Body of pancreas (tissue), 4 donors: Measurements from ENCODE around the gene BHLHA9. TPM values are rescaled to one million over a fixed set of nuclear protein-coding genes. Genes with fewer than 3 reads are reported as not detected.

Source experiments
- ATAC-seq: fragments of 150-250 bp; one replicate; pipeline ENCODE4 v1.9.1; 2016
- DNase-seq, 4 donors: peaks; one replicate each; pipeline ENCODE4 v3.0.0-alpha.2; 2019
- H3K27ac ChIP-seq, 4 donors: fragments of 200-600 bp; sonication (generic); 1 replicate in 3 of 4; 2 replicates in 1 of 4; pipeline versions ENCODE4 v1.5.1 to v1.6.1; 2016 to 2019; ENCODE audit warnings: mild to moderate bottlenecking in 1 of 4, mixed read lengths in 1 of 4, moderate library complexity in 1 of 4
- H3K27me3 ChIP-seq, 2 donors: fragments of 200-600 bp; sonication (generic); one replicate each; pipeline ENCODE4 v1.6.0; 2016; ENCODE audit warnings: mild to moderate bottlenecking in 1 of 2
- H3K36me3 ChIP-seq, 2 donors: fragments of 200-600 bp; sonication (generic); replicated peaks in 1 of 2; 2 replicates each; pipeline ENCODE4 v1.5.1; 2016; ENCODE audit warnings: low read depth in 2 of 2; ENCODE audit not compliant: insufficient read depth in 1 of 2
- H3K4me1 ChIP-seq: fragments of 200-600 bp; sonication (generic); one replicate; pipeline ENCODE4 v1.6.0; 2016
- H3K4me3 ChIP-seq, 2 donors: fragments of 200-600 bp; sonication (generic); 1 replicate in 1 of 2; 2 replicates in 1 of 2; pipeline ENCODE4 v1.5.1; 2016 to 2019
- H3K9me3 ChIP-seq, 3 donors: fragments of 200-600 bp; sonication (generic); 1 replicate in 2 of 3; 2 replicates in 1 of 3; pipeline ENCODE4 v1.5.1; 2016
- CTCF ChIP-seq, 7 experiments: fragments of 450-650 bp in 4 of 7; fragments of 200-600 bp in 3 of 7; sonication (generic) in 3 of 7; IDR thresholded peaks; one replicate each; pipeline ENCODE4 v1.5.1; 2016 to 2019; ENCODE audit warnings: antibody characterized with exemption in 7 of 7
- POLR2A ChIP-seq, 3 donors: fragments of 450-650 bp; IDR thresholded peaks; one replicate each; pipeline ENCODE4 v1.6.1; 2016; ENCODE audit warnings: antibody characterized with exemption in 3 of 3, mild to moderate bottlenecking in 2 of 3
- WGBS, 2 donors: methylation state at CpG; one replicate each; pipeline ENCODE4 v1.1.5; 2017; 5-methylcytosine and 5-hydroxymethylcytosine counted together
- intact Hi-C: fragments of 100-400 bp; cut with DNase I; formaldehyde crosslinking; loops from one replicate; pipeline ENCODE4 v1.15.1; 2023
- total RNA-seq, 2 donors: library from RNA; depleted of rRNA; stranded (reverse); fragments of >200 nt; gene quantifications; one replicate each; pipeline ENCODE4 v1.1.0, GENCODE V29; 2016

The BHLHA9 gene
- total RNA-seq, 2 donors from 2014 or later = not detected

DNA sequence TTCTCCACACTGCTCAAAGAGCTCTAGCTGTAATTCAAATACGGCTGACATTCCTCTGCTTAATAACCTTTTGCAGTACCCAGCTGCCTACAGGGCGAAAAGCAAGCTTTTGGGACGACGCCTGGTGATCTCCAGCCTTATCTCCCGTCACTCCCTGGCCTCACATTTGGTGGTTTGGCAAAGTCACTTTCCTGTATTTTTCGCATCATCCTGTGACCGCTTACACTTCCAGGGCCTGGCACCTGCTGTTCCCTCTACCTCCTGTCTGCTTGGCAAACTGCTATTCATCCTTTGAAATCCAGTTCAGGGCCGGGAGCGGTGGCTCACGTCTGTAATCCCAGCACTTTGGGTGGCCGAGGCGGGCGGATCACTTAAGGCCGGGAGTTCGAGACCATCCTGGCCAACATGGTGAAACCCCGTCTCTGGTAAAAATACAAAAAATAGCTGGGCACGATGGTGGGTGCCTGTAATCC lies 2.7 kb upstream of the BHLHA9 start:
- intact Hi-C loops = no loop called here
- H3K9me3 ChIP-seq = no peaks in the 10 kb centered on the region
- no peaks in the 10 kb centered on the region for H3K36me3 ChIP-seq
- ATAC-seq (peak; percentile 10), DNase-seq (peak; percentile 26 to 36 (median 35))
- H3K27me3 ChIP-seq = peaks cover 0 to 9% of the 10 kb centered on the region in 2 donors
- no peak for TF ChIP-seq CTCF (IDR thresholded peaks at IDR 0.05)
- no peak for TF ChIP-seq POLR2A (IDR thresholded peaks at IDR 0.05)
- H3K27ac ChIP-seq = peak overlapping the region; percentile 81 to 94 (median 89)
- 10 to 20% methylated on average over 8 to 17 of the region's 17 CpGs for WGBS, 2 donors
- H3K4me1 ChIP-seq = peaks cover 14% of the 10 kb centered on the region
- peak overlapping the region; percentile 46 to 50 for H3K4me3 ChIP-seq

DNA sequence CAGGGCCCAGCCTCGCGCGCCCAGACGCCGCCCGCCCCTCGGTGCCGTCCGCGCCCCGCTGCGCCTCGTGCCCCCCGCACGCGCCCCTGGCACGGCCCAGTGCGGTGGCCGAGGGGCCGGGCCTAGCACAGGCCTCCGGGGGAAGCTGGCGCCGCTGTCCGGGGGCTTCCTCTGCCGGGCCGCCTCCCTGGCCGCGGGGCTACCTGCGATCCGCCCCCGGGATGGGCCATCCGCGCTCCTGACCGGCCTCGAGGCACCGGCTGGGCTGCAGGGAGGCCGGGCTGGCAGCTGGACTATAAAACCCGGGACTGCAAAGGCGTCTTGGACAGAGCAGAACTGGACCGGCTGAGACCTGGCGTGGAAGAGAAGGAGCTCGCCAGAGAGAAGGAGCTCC lies 783 bp downstream of the BHLHA9 start:
- Histone ChIP-seq H3K9me3 (no peaks in the 10 kb centered on the region), H3K4me1 (peaks cover 14% of the 10 kb centered on the region), H3K27ac (no peak overlapping the region), H3K27me3 (peaks cover 0 to 9% of the 10 kb centered on the region in 2 donors), H3K4me3 (no peak overlapping the region), H3K36me3 (no peaks in the 10 kb centered on the region)
- intact Hi-C loops = no loop called here
- DNase-seq = no peak
- no peak for ATAC-seq
- 7 to 21% methylated on average over 15 to 37 of the region's 42 CpGs for WGBS, 2 donors
- TF ChIP-seq POLR2A (IDR thresholded peaks at IDR 0.05) (no peak), CTCF (IDR thresholded peaks at IDR 0.05) (no peak)

DNA sequence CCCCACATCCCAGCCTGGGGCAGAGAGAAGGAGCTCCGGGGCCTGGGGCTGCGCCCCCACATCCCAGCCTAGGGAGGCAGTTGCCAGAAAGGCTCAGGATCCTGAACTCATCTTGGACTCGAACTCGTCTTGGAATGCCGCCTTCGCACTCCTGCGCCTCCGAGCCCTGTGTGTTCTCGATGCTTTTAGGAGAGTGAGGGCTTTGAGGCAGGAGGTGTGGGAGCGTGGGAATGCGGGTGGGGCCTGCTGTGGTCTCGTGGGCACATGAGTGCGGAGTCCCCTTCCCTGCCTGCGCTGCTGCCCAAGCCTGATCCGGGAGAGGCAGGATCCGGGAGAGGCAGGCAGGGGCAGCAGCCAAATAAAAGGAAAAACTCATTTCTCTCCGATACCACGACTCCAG lies 1.2 kb downstream of the BHLHA9 start:
- DNase-seq (no peak), ATAC-seq (no peak)
- no peaks in the 10 kb centered on the region for H3K9me3 ChIP-seq
- TF ChIP-seq POLR2A (IDR thresholded peaks at IDR 0.05) (no peak), CTCF (IDR thresholded peaks at IDR 0.05) (no peak)
- no peak overlapping the region for H3K27ac ChIP-seq
- H3K4me1 ChIP-seq = peaks cover 14% of the 10 kb centered on the region
- H3K27me3 ChIP-seq = peaks cover 0 to 9% of the 10 kb centered on the region in 2 donors
- no peaks in the 10 kb centered on the region for H3K36me3 ChIP-seq
- 44 to 51% methylated on average over 13 to 16 of the region's 18 CpGs for WGBS, 2 donors
- intact Hi-C loops = no loop called here
- no peak overlapping the region for H3K4me3 ChIP-seq

GRCh38 chr17:1272701-1273100 lies 2.5 kb downstream of the BHLHA9 start:
- intact Hi-C loops = no loop called here
- ATAC-seq = no peak

More at GRCh38 chr17:1272701-1273100, 2.5 kb downstream of the BHLHA9 start:
- no peaks in the 10 kb centered on the region for H3K36me3 ChIP-seq
- no peak overlapping the region for H3K27ac ChIP-seq
- no peak overlapping the region for H3K4me3 ChIP-seq
- TF ChIP-seq CTCF (IDR thresholded peaks at IDR 0.05) = no peak
- TF ChIP-seq POLR2A (IDR thresholded peaks at IDR 0.05) = no peak
- DNase-seq = no peak
- H3K9me3 ChIP-seq = no peaks in the 10 kb centered on the region
- peaks cover 0 to 9% of the 10 kb centered on the region in 2 donors for H3K27me3 ChIP-seq
- WGBS, 2 donors = 30 to 56% methylated on average over 4 to 12 of the region's 12 CpGs
- peaks cover 9% of the 10 kb centered on the region for H3K4me1 ChIP-seq
